GM12801 (cell line): ENCODE data around the gene SH3GLB2.

ENCODE experiments used
- CTCF ChIP-seq: IDR thresholded peaks from one replicate; pipeline ENCODE4 v1.5.1; 2011; ENCODE audit warnings: control low read depth; ENCODE audit not compliant: insufficient read length; ENCODE audit errors: extremely low read depth

The SH3GLB2 gene

GRCh38 chr9:128979111-128979510 is 49.0 kb downstream of the SH3GLB2 start:
- TF ChIP-seq CTCF, result no peak

- no peak for TF ChIP-seq CTCF
Observed at GRCh38 chr9:128972956-128973355, 55.2 kb downstream of the SH3GLB2 start.

- TF ChIP-seq CTCF, result no peak
Observed at GRCh38 chr9:128969491-128969890, 58.6 kb downstream of the SH3GLB2 start.
